ENCODE results near the gene SAV1. TPM values are rescaled to one million over a fixed set of nuclear protein-coding genes. Genes with fewer than 3 reads are reported as not detected.
"Not testable (repeated sequence)": the region's sequence is repeated elsewhere in the genome, so short reads cannot be mapped to it uniquely, and the experiment has no call there.

Gene SAV1
- total RNA-seq, 1 donor from 2014 or later: 30.0 TPM

DNA sequence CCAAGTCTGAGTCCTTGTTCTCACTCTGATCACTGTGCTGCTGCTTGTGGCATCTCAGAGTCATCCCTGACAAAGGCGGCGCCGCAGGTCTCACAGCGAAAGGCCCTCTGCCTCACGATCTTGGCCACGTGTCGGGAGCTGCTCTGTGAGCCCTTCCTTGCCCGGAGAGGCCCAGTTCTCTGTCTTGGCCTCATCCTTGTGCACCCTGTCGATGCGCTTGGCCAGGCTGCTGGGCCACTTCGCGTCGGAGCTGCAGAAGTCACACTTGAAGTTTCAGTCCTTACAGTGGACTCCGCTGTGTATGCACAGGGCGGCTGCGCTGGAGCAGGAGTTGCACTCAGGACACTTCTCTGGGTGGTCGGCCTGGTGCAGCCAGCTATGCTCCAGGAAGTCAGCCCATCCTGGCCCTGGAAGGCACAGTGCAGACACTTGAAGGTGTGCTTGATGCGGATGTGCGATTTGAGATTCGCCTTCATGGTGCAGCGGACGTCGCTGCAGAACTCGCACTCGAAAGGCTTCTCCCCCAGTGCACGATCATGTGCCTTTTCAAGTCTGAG is 36.4 kb upstream of the SAV1 start:
- no peak overlapping the region for H3K27ac ChIP-seq
- intact Hi-C loops (cut with DNase I): no loop called here

DNA sequence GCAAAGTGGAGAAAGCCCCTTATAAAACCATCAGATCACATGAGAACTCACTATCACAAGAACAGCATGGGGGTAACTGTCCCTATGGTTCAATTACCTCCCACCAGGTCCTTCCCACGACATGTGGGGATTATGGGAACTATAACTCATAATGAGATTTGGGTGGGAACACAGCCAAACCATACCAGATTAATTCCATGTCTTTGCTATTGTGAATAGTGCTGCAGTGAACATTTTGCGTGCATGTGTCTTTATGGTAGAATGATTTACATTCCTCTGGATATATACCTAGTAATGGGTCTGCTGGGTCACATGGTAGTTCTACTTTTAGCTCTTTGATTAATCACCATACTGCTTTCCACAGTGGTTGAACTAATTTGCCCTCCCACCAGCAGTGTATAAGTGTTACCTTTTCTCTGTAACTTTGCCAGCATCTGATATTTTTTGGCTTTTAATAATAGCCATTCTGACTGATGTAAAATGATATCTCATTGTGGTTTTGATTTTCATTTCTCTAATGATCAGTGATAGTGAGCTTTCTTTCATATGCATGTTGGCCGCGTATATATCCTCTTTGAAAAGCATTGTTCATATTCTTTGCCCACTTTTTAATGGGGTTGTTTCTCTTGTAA is 29.7 kb upstream of the SAV1 start:
- DNase-seq (ENCODE audit: extremely low spot score in 2 of 2): no peak
- TF ChIP-seq POLR2A (IDR thresholded peaks at IDR 0.05) (no peak), POLR2AphosphoS5 (IDR thresholded peaks at IDR 0.05; ENCODE audit: insufficient read depth in 1 of 2, low read depth in 1 of 2) (no peak)
- TF ChIP-seq, protein P1, sequence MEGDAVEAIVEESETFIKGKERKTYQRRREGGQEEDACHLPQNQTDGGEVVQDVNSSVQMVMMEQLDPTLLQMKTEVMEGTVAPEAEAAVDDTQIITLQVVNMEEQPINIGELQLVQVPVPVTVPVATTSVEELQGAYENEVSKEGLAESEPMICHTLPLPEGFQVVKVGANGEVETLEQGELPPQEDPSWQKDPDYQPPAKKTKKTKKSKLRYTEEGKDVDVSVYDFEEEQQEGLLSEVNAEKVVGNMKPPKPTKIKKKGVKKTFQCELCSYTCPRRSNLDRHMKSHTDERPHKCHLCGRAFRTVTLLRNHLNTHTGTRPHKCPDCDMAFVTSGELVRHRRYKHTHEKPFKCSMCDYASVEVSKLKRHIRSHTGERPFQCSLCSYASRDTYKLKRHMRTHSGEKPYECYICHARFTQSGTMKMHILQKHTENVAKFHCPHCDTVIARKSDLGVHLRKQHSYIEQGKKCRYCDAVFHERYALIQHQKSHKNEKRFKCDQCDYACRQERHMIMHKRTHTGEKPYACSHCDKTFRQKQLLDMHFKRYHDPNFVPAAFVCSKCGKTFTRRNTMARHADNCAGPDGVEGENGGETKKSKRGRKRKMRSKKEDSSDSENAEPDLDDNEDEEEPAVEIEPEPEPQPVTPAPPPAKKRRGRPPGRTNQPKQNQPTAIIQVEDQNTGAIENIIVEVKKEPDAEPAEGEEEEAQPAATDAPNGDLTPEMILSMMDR (IDR thresholded peaks at IDR 0.05): no peak
- Histone ChIP-seq H3K27ac (no peak overlapping the region), H3K4me1 (no peaks in the 10 kb centered on the region), H3K36me3 (no peaks in the 10 kb centered on the region), H3K4me3 (no peak overlapping the region), H3K27me3 (no peaks in the 10 kb centered on the region), H3K9me3 (no peaks in the 10 kb centered on the region)
- intact Hi-C loops (cut with DNase I): no loop called here

More for the DNA sequence above, 36.4 kb upstream of the SAV1 start:
- no peaks in the 10 kb centered on the region for H3K9me3 ChIP-seq
- TF ChIP-seq, protein P1 (IDR thresholded peaks at IDR 0.05): no peak
- no peak for TF ChIP-seq POLR2A (IDR thresholded peaks at IDR 0.05)
- no peak for TF ChIP-seq POLR2AphosphoS5 (IDR thresholded peaks at IDR 0.05; ENCODE audit: insufficient read depth in 1 of 2, low read depth in 1 of 2)
- H3K4me3 ChIP-seq: no peak overlapping the region
- no peak for DNase-seq (ENCODE audit: extremely low spot score in 2 of 2)
- no peaks in the 10 kb centered on the region for H3K27me3 ChIP-seq
- no peaks in the 10 kb centered on the region for H3K36me3 ChIP-seq
- H3K4me1 ChIP-seq: no peaks in the 10 kb centered on the region

DNA sequence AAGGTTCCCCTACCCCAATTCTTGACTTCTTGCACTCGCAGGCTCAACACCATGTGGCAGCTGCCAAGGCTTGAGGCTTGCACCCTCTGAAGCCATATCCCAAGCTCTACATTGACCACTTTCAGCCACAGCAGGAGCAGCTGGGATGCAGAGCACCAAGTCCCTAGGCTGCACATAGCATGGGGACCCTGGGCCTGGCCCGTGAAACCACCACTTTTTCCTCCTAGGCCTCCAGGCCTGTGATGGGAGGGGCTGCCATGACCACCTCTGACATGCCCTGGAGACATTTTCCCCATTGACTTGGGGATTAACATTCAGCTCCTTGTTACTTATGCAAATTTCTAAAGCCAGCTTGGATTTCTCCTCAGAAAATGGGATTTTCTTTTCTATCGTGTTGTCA is 26.2 kb upstream of the SAV1 start:
- DNase-seq (ENCODE audit: extremely low spot score in 2 of 2); H3K27ac ChIP-seq; H3K9me3 ChIP-seq; H3K27me3 ChIP-seq; H3K4me1 ChIP-seq; H3K36me3 ChIP-seq; H3K4me3 ChIP-seq; intact Hi-C loops (cut with DNase I): not testable (repeated sequence)

DNA sequence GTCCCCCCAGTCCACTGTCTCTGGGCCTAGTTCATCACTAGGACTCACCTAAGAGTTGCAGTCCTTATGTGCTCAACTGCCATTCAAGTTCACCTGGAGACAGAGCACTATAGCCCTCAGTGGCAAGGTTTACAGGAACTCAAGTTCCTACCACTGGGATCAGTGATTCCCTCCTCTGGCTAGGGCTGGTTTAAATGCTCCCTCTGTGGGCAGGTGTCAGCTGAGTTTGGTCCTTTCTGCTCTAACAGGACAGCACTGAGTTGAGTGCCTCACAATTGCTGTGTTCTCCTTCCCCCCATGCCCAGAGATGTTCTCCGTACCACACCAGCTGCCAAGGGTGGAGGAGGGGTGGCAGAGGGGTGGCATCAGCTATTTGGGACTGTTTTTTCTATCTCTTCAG is 20.8 kb upstream of the SAV1 start:
- Histone ChIP-seq H3K36me3 (no peaks in the 10 kb centered on the region), H3K9me3 (no peaks in the 10 kb centered on the region), H3K4me1 (no peaks in the 10 kb centered on the region), H3K27ac (no peak overlapping the region), H3K27me3 (no peaks in the 10 kb centered on the region), H3K4me3 (no peak overlapping the region)
- DNase-seq (ENCODE audit: extremely low spot score in 2 of 2): no peak
- TF ChIP-seq, protein P1 (IDR thresholded peaks at IDR 0.05): no peak
- TF ChIP-seq POLR2A (IDR thresholded peaks at IDR 0.05) (no peak), POLR2AphosphoS5 (IDR thresholded peaks at IDR 0.05; ENCODE audit: insufficient read depth in 1 of 2, low read depth in 1 of 2) (no peak)
- intact Hi-C loops (cut with DNase I): no loop called here

DNA sequence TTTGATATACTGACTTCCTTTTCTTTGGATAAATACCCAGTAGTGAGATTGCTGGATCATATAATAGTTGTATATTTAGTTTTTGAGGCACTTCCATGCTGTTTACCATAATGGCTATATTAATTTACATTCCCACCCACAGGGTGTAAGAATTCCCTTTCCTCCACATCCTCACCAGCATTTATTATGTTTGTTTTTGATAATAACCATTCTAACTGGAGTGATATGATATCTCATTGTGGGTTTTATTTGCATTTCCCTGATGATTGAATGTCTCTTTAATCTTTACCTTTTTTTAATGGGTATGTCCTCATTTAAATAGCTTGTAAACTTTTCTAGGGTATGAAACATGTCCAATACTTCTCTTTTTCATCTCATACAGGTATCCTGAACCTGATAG is 11.6 kb upstream of the SAV1 start:
- H3K27me3 ChIP-seq: no peaks in the 10 kb centered on the region
- H3K4me3 ChIP-seq: no peak overlapping the region
- no peaks in the 10 kb centered on the region for H3K36me3 ChIP-seq
- intact Hi-C loops (cut with DNase I): no loop called here
- H3K27ac ChIP-seq: no peak overlapping the region
- H3K4me1 ChIP-seq: no peaks in the 10 kb centered on the region
- TF ChIP-seq POLR2AphosphoS5 (IDR thresholded peaks at IDR 0.05; ENCODE audit: insufficient read depth in 1 of 2, low read depth in 1 of 2) (no peak), POLR2A (IDR thresholded peaks at IDR 0.05) (no peak)
- TF ChIP-seq, protein P1 (IDR thresholded peaks at IDR 0.05): no peak
- DNase-seq (ENCODE audit: extremely low spot score in 2 of 2): no peak
- H3K9me3 ChIP-seq: no peaks in the 10 kb centered on the region

Data from vagina (tissue), 2 donors.